GM18517 (cell line): Measurements from ENCODE around the gene FASTKD2.

Source experiments
- ATAC-seq: cut with Tn5 transposase; IDR thresholded peaks from one replicate; pipeline ENCODE4 v1.9.1; 2021; ENCODE audit warnings: mild to moderate bottlenecking, moderate library complexity; ENCODE audit not compliant: unreplicated experiment

The FASTKD2 gene

GRCh38 chr2:206833291-206833690 lies 67.9 kb downstream of the FASTKD2 start:
- no peak for ATAC-seq

DNA sequence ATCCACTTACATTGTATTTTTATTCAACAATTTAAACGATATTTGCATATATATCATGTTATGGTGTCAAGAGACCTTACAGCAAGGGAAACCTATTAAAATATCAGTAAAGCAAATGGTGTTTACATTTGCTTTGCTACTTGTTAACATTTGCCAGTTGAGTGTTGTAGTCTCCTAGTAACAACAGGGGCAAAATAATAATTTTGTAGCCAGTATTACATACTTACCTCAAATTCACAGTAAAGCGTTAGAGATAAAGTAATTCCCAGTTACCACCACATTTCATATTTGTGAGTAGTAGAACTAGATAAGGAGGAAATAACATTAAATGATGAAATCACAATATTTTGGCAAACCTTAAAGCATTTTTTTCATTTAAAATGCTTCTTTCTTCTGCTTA lies 71.3 kb downstream of the FASTKD2 start:
- ATAC-seq: no peak

GRCh38 chr2:206837775-206838174 lies 72.4 kb downstream of the FASTKD2 start:
- no peak for ATAC-seq

DNA sequence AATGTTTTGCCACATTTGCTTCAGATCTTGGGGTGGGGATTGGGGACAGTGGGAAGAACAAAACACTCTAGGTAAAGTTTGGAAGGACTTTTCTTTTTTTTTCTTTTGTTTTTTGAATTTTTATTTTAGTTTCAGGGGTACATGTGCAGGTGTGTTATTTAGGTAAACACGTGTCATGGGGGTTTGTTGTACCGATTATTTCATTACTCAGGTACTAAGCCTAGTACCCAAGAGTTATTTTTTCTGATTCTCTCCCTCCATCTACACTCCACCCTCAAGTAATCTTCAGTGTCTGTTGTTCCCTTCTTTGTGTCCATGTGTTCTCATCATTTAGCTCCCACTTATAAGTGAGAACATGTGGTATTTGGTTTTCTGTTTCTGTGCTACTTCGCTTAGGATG lies 73.3 kb downstream of the FASTKD2 start:
- ATAC-seq: no peak

GRCh38 chr2:206840999-206841398 lies 75.6 kb downstream of the FASTKD2 start:
- no peak for ATAC-seq
